T-helper 2 cell treated with Interferon-gamma antibody and Interleukin-4, amounts not matched to agents 5 μg/mL and 100 μg/mL, for 36 hours (primary cell): Measurements from ENCODE around the gene PLS1.
"Not testable (repeated sequence)": the region's sequence is repeated elsewhere in the genome, so short reads cannot be mapped to it uniquely, and the experiment has no call there.

ENCODE experiments used
- DNase-seq: peaks from one replicate; pipeline ENCODE4 v3.0.0; 2021; ENCODE audit warnings: low spot score
- H3K27ac Mint-ChIP-seq: one replicate; pipeline ENCODE4 v1.8.0; 2021; ENCODE audit warnings: mild to moderate bottlenecking, mixed read lengths
- H3K27me3 Mint-ChIP-seq: one replicate; pipeline ENCODE4 v1.8.0; 2021; ENCODE audit warnings: low read depth, mixed read lengths
- H3K36me3 Mint-ChIP-seq: one replicate; pipeline ENCODE4 v1.8.0; 2021; ENCODE audit warnings: low read depth, mixed read lengths
- H3K4me1 Mint-ChIP-seq: one replicate; pipeline ENCODE4 v1.8.0; 2021; ENCODE audit warnings: low read depth, mixed read lengths
- H3K4me3 Mint-ChIP-seq: one replicate; pipeline ENCODE4 v1.8.0; 2022; ENCODE audit warnings: mild to moderate bottlenecking, moderate library complexity, mixed read lengths
- H3K9me3 Mint-ChIP-seq: one replicate; pipeline ENCODE4 v1.8.0; 2021; ENCODE audit warnings: mixed read lengths

Gene PLS1

GRCh38 chr3:142595951-142596725, at the start of gene PLS1:
TSS of gene PLS1 (plus strand) at chr3:142596393. CDS start at chr3:142664238, 67,845 bp downstream.
- Mint-ChIP-seq H3K27me3 (no peaks in the 10 kb centered on the region), H3K36me3 (no peaks in the 10 kb centered on the region), H3K4me1 (peaks cover 16% of the 10 kb centered on the region), H3K9me3 (no peaks in the 10 kb centered on the region), H3K4me3 (peak within 1 kb of the TSS; percentile 96), H3K27ac (peak within 1 kb of the TSS; percentile 78)
- peak; percentile 91 for DNase-seq

GRCh38 chr3:142549986-142550385, 46.2 kb upstream of the PLS1 start:
- Mint-ChIP-seq H3K4me3 (no peak overlapping the region), H3K27ac (no peak overlapping the region), H3K36me3 (peaks cover 40% of the 10 kb centered on the region), H3K4me1 (no peaks in the 10 kb centered on the region), H3K27me3 (no peaks in the 10 kb centered on the region), H3K9me3 (peaks cover 11% of the 10 kb centered on the region)
- no peak for DNase-seq

- not testable (repeated sequence) for H3K27me3 Mint-ChIP-seq, H3K4me3 Mint-ChIP-seq, H3K27ac Mint-ChIP-seq, H3K4me1 Mint-ChIP-seq, DNase-seq
- Mint-ChIP-seq H3K36me3 (peaks cover 55% of the 10 kb centered on the region), H3K9me3 (peaks cover 11% of the 10 kb centered on the region)
These were observed 43.6 kb upstream of the PLS1 start for GRCh38 chr3:142552579-142552978.

- Mint-ChIP-seq H3K27me3 (no peaks in the 10 kb centered on the region), H3K27ac (no peak overlapping the region), H3K36me3 (peaks cover 55% of the 10 kb centered on the region), H3K4me1 (no peaks in the 10 kb centered on the region), H3K9me3 (peaks cover 11% of the 10 kb centered on the region), H3K4me3 (no peak overlapping the region)
- no peak for DNase-seq
These were observed 42.5 kb upstream of the PLS1 start for GRCh38 chr3:142553741-142554140.

GRCh38 chr3:142560118-142560517, 36.1 kb upstream of the PLS1 start:
- DNase-seq: no peak
- H3K4me3 Mint-ChIP-seq: no peak overlapping the region
- peaks cover 7% of the 10 kb centered on the region for H3K4me1 Mint-ChIP-seq
- H3K27me3 Mint-ChIP-seq: no peaks in the 10 kb centered on the region
- no peak overlapping the region for H3K27ac Mint-ChIP-seq
- H3K9me3 Mint-ChIP-seq: no peaks in the 10 kb centered on the region
- H3K36me3 Mint-ChIP-seq: peaks cover 42% of the 10 kb centered on the region

GRCh38 chr3:142563496-142563997, 32.6 kb upstream of the PLS1 start:
- DNase-seq: no peak
- Mint-ChIP-seq H3K36me3 (peaks cover 37% of the 10 kb centered on the region), H3K4me1 (peaks cover 7% of the 10 kb centered on the region), H3K27ac (peak overlapping the region; percentile 55), H3K4me3 (no peak overlapping the region), H3K27me3 (no peaks in the 10 kb centered on the region), H3K9me3 (no peaks in the 10 kb centered on the region)

- H3K27ac Mint-ChIP-seq: no peak overlapping the region
- peaks cover 37% of the 10 kb centered on the region for H3K36me3 Mint-ChIP-seq
- no peaks in the 10 kb centered on the region for H3K27me3 Mint-ChIP-seq
- H3K9me3 Mint-ChIP-seq: no peaks in the 10 kb centered on the region
- peaks cover 7% of the 10 kb centered on the region for H3K4me1 Mint-ChIP-seq
- H3K4me3 Mint-ChIP-seq: no peak overlapping the region
- no peak for DNase-seq
These were observed 30.1 kb upstream of the PLS1 start for GRCh38 chr3:142566096-142566495.

- no peaks in the 10 kb centered on the region for H3K27me3 Mint-ChIP-seq
These were observed 27.7 kb upstream of the PLS1 start for GRCh38 chr3:142568393-142569017.

GRCh38 chr3:142569422-142569821, 26.8 kb upstream of the PLS1 start:
- peaks cover 26% of the 10 kb centered on the region for H3K36me3 Mint-ChIP-seq
- not testable (repeated sequence) for H3K27me3 Mint-ChIP-seq, H3K4me1 Mint-ChIP-seq, H3K27ac Mint-ChIP-seq, H3K4me3 Mint-ChIP-seq, DNase-seq, H3K9me3 Mint-ChIP-seq

More at GRCh38 chr3:142568393-142569017, 27.7 kb upstream of the PLS1 start:
- Mint-ChIP-seq H3K4me1 (peaks cover 6% of the 10 kb centered on the region), H3K36me3 (peaks cover 29% of the 10 kb centered on the region), H3K27ac (no peak overlapping the region), H3K9me3 (no peaks in the 10 kb centered on the region), H3K4me3 (no peak overlapping the region)
- DNase-seq: no peak

- not testable (repeated sequence) for DNase-seq, H3K27ac Mint-ChIP-seq, H3K4me3 Mint-ChIP-seq, H3K9me3 Mint-ChIP-seq, H3K27me3 Mint-ChIP-seq
- H3K36me3 Mint-ChIP-seq: peaks cover 16% of the 10 kb centered on the region
- H3K4me1 Mint-ChIP-seq: peaks cover 30% of the 10 kb centered on the region
These were observed 22.0 kb upstream of the PLS1 start for GRCh38 chr3:142574223-142574622.

GRCh38 chr3:142574665-142575064, 21.5 kb upstream of the PLS1 start:
- Mint-ChIP-seq H3K4me1 (peaks cover 32% of the 10 kb centered on the region), H3K4me3 (no peak overlapping the region), H3K9me3 (no peaks in the 10 kb centered on the region), H3K27me3 (no peaks in the 10 kb centered on the region), H3K27ac (no peak overlapping the region), H3K36me3 (peaks cover 16% of the 10 kb centered on the region)
- no peak for DNase-seq

GRCh38 chr3:142576792-142577191, 19.4 kb upstream of the PLS1 start:
- no peaks in the 10 kb centered on the region for H3K9me3 Mint-ChIP-seq
- H3K4me1 Mint-ChIP-seq: peaks cover 33% of the 10 kb centered on the region
- peaks cover 8% of the 10 kb centered on the region for H3K36me3 Mint-ChIP-seq
- peak overlapping the region; percentile 98 for H3K4me3 Mint-ChIP-seq
- H3K27ac Mint-ChIP-seq: peak overlapping the region; percentile 60
- H3K27me3 Mint-ChIP-seq: peaks cover 2% of the 10 kb centered on the region
- no peak for DNase-seq

- no peak for DNase-seq
- Mint-ChIP-seq H3K4me3 (peak overlapping the region; percentile 98), H3K27me3 (peaks cover 5% of the 10 kb centered on the region), H3K9me3 (no peaks in the 10 kb centered on the region), H3K27ac (peak overlapping the region; percentile 96), H3K36me3 (peaks cover 6% of the 10 kb centered on the region), H3K4me1 (peaks cover 33% of the 10 kb centered on the region)
These were observed 18.4 kb upstream of the PLS1 start for GRCh38 chr3:142577696-142578328.
